GM18517 (cell line): ENCODE data around the gene ANO10.

Source experiments
- ATAC-seq: cut with Tn5 transposase; IDR thresholded peaks from one replicate; pipeline ENCODE4 v1.9.1; 2021; ENCODE audit warnings: mild to moderate bottlenecking, moderate library complexity; ENCODE audit not compliant: unreplicated experiment

The ANO10 gene

DNA sequence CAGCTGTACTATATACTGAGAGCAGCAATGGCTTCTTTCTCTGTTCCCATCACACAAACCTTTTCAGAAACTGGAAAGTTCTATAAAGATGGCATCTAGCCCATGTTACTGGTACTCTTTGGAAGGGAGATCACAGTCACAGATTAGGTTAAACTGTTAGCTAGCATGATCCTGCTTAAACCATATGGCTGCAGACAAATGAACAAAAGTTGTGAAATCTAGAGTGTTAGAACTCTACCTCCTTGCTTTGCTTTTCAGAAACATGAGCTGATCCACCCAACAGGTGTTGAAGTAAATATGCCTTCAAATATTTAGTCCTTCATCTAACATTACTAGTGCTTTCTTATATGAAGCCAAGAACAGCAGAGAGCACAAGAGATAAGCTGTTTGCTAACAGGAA, 232.9 kb downstream of the ANO10 start:
- no peak for ATAC-seq

DNA sequence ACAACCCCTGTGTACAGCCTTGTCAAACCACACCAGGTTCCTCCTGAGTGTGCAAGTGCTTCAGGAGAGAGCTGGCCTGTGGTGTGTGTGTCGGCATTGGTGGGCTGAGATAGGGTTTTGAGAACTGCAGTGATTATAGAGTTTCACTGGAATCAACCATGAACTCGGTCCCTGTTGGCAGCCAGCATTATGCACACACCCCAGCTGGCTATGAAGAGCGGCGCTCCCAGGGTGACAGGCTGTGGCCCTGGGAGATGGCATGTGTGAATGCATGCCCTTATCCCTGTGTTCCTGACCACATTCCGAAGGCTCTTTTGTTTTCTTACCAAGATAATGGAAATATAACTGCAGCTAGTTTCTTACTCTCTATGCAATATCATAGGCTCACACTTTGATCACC, 233.6 kb downstream of the ANO10 start:
- no peak for ATAC-seq

DNA sequence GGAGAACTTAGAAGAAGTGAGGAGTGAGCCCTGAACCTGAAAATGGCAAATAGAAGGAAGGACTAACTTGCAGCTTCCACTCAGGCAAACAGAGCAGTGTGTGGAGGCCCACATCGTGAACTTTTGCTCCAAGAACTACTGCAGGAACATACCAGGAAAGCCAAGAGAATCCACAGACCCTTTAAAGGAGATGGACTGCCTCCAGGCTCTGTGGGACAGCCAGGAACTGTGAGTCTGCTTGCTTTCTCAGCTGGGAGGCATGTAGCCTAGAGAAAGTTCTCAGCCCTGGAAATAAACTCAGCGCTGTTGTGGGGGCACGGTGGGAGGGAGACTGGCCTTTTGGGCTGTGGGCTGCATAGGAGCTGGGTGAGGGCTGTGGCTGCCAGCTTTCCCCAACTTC, 242.5 kb downstream of the ANO10 start:
- no peak for ATAC-seq

DNA sequence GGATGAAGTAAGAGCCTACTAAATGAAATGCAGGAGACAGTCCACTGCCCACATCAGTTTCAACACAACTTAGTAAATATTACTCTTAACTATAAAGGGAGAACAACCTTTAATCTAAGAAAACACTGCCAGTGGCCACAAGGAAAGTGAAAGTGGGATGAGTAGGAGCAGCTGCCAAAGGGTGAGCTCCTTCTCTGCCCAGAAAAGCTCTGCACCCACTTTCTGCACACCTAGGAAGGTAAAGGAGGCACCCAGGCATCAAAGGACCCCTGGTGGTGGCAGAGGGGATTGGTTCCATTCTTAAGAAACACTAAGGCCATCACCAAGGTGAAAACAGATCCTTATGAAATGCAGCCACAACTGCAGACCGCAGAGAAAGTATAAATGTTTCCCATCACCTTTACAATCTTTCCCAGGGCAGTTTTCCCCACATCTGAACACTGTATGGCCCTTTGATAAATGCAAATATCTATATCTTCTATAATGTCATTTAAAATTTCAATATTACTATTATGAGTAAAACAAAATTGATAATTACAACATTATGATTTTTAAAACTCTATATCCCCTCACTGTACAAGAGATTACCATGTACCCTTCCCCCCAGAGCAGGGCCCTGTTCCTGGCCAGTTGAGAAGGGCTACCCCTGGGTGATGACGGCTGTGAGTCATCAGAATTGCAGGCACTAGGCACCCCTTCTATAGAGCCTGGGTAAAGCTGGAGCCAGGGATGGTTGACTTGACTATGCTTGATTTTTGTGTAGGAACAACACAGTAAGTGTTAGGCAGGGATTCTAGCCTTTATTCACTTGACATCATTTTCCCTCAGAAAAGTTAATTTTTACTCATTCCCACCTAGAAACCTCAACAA, 243.5 kb downstream of the ANO10 start:
- no peak for ATAC-seq

DNA sequence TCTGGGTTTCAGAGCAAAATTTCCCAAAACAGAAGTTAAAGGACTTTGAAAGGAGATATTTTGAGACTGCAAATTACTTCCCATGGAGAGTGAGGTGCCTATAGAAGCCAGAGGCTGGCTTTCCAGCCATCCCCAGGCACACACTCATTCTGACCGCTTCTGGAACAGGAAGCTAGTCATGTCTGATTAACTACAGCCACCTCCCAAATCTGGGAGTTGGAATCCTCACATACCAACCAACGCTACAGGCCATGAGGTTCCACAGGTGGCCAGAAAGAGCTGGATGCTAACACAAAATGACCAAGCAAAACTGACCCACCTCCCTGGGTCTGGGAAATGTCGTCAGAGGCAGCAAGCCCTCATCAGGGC, 248.3 kb downstream of the ANO10 start:
- ATAC-seq = no peak

DNA sequence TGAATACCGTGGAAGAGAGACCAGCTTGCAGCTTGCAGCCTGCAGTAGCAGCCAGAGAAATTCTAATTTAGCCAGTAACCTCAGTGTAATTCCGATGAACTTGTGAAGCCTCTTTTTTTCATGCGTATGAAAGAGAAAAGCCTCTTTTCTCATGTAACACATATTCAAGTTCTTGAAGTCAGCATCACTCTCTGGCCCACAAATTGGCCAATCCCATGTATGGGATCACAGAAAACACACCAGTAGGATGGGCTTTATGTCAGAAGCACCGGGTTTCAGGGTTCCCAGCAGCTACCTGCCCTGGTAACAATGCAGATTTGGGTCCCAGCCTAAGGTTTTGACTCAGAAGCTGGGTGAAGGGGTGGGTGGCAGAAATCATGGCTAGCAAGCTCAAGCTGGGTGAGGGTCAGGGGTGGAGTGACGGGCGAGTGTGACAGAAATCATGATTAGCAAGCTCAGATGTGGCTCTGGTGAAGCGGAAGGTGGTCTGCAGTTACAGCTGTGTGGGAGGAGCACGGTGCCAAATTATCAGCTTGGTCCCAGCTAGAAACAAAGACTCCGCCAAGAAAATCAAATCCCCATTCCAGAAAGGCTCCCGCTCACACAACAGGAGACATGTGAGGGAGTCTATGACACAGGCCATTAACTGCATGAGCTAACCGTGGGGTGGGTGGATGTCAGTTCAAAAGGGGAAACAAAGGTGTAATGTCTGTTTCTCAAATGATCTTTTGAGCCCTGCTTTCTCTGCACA, 248.8 kb downstream of the ANO10 start:
- ATAC-seq = no peak

DNA sequence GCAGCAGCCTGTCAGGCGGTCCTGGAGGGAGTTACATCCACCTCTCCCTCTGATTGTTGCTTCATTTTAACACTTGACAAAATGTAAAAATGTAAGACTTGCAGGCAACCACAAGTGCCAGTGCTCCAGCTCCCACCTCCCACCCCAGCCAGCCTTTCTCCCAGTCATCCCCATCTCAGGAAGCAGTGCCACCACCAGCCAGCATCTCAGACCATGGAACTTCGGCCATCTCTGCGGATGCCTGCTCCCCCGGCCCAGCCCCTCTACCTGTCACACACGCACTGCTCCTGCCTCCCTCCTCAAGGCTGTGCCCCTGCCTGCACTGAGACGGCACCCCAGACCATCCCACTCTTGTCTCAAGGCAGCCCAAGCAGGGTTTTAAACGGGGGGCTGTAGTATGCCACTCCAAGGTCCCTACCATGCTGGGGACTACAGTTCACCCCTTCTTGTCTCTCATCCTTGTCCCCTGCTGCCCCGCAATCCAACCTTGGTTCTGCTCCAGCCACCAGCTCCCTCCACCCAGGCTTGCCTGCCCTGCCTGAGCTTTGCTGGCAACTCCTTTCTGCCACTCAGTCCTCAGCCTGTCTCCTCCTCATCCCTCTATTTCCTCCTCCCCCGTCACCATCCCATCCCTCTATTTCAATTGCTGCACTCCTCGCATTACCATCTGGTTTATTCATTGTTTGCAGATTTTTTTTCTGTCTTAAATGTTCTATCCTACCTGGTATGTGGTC, 249.6 kb downstream of the ANO10 start:
- no peak for ATAC-seq

DNA sequence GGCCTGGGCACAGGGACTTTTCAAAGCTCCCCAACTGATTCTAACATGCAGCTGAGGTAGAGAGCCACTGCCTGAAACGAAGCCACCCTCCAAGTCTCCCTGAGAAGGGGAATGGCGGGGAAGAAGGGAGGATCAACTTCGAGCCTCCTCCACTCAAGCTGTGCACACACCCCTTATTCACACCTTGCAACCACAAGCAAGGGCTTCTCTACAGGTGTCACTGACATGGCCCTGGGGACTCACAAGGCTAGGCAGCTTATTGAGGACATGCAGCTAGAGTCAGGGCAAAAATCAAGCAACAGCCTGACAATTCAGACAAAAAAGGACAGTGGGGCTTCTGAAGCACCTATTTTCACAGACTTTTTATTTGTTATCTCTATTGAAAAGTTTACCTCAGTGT, 250.3 kb downstream of the ANO10 start:
- no peak for ATAC-seq

DNA sequence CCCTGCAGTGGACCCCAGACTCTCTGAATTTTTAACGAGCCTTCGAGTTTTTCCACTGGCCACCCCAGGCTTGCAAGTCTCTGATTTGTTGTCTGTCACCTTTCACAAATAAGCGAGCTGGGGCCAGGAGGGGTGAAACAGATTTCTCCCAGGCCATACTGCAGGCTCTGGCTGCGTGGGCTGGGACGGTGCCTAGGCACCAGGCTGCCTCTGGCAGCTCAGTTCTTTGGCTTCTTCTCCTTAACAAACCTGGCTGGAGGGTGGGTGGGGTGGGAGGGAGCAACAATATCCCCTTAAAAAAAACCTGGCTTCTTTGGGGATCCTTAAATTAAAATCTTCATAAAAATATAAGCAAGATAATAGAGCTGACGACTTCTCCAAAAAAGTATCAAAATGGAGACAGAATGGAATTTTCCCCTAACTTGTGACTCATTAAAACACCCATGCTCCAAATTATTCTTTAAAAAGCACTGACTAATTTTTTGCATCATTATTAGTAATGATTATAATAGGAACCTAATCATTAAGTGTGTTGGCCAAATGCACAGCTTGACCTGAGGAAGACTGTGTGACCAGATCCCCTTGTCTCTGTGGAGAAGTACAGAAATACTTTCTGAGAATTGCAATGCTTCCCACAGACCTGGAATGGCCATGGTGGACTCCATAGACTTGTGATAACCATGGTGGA, 251.4 kb downstream of the ANO10 start:
- ATAC-seq = no peak

DNA sequence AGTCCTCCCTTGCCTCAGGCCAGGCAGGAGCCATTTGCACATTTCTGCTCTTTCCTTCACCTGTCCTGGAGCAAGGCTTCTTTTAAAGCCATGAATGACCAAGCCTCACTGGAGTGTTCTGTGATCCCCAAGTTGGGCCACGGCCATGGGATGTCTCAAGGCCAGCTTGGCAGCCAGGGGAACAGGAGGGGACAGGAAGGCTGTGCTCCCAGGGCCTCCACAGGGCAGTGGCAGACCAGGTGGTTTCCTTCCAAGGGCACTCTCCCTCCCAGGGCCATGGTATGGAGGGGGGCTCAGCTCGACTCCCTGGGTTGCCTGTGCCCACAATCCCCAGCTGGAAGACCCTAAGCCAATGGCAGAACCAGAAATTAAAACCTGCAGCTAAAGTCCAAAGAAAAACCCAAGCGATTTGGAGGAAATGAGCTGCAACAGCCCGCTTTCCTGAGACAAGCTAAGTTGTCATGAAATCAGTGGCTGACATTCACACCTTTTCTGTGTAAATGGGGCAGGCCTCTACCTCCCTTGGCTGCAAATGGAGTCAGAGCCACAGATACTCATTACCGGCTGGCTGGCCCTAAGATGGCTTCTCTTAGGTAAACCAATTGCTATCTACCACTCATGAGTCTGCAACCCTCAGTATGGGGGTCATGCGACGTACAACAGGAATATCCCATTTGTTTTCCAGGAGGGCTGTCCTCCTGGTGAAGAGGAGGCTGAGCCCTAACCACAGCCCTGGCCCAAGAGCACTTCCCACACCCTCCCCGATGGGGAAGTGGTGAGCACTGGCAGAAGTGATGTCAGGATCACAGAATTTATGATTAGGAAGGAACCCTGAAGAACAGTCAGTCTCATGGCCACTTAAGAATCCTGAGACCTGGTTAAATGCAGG, 252.2 kb downstream of the ANO10 start:
- ATAC-seq = no peak

DNA sequence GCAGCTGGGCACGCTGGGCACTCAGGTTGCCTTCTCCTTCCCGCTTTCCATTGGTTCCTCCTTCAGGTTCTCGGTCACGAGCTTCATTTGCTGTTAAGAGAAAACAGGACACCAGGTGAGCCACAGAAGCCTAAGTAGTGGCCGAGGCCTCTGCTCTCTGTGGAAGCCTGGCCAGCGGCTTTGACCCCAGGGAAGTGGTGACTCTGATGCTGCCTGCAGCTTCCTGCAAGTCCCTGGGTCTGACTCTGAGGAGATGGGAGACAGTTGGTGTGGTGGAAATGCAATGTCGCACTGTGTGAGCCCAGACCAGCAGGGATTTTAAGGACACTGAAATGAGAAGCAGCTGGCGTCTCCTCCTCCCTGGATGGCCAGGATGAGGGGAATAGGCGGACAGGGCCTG, 254.9 kb downstream of the ANO10 start:
- no peak for ATAC-seq

DNA sequence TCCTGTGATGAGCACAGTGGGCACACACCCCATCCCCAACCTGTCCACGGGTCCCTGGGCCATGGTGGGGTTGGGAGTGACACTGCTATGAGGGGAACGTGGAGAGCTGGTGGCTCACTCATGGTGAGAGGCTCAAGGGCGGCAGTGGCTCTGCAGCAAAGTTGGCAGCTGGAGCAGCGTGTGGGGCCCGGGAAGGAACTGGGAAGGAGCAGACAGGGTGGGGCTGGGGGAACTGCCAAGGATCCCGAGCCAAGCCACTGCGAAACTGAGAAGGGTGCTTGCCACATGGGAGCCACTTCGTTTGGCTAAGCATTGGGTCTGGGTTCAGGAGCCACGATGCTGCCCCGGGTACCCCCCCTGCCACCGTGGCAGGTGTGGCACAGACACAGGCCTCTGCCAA, 255.3 kb downstream of the ANO10 start:
- no peak for ATAC-seq

DNA sequence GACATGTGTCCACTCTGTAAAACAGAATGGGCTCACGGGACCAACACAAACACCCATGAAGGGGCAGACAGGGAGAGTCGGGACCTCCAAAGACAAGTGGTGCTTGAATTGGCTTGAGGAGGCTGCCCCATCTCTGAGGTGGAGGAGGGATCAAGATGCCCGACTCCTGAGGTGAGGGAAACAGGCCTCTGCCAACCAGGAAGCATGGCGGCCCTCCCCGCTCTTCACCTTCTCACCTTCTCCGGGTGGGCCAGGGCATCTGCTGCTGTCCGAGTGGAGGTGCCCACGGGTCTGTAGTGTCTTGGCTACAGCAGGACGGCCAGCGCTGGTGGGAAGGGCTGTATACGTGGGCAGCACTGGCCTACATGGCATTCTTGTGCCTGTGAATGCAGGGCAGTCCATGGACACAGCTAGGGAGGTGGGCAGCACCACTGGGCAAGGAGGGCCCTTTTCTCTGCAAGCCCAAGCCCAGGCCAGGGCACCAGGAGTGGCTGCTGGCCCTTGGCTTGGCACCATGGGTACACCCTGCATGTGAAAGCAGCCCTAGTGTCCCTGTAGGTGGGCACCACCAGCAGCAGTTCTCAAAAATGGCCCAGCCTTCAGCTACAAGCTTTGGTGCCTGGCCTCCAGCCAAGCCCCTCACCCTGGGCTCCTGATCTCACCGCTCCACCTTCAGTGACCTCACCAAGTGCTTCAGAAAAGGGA, 256.1 kb downstream of the ANO10 start:
- ATAC-seq = no peak

DNA sequence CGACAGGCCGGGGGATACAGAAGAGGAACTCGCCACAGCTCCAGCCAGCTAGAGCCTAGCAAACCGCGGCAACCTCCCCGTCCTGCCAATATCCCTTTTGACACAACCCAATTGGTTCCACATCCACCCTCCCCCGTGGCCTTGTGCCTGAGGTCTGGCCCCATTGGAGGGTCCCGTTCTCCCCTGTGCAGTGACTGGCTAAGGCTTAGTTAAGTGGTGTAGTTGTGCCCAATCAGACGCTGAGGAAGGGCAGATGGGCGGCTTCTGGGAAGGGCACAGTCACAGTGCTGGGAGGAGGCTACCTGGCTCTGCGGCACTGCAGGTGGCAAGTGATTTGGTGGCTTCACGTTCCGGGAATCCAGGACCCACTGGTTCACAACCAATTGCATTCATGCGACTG, 256.9 kb downstream of the ANO10 start:
- ATAC-seq = no peak

DNA sequence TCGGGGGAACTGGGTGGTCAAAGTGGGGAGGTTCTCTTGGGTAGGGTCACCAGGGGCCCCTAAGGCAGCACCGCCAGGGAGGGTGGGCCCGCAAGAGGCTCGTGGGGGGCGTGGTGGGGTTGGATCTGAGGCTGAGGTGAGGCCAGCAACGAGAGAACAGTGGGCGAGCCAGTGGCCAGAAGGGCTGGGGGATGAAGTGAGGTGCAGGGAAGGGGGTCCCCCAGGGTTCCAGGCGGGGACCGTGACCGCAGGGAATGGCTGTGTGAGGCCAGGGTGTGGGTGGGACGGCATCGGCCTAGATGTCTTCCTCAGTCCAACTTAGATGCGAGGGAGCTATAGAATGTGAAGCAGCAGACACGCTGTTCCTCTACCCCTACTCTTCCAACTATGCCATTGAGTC, 257.3 kb downstream of the ANO10 start:
- no peak for ATAC-seq

DNA sequence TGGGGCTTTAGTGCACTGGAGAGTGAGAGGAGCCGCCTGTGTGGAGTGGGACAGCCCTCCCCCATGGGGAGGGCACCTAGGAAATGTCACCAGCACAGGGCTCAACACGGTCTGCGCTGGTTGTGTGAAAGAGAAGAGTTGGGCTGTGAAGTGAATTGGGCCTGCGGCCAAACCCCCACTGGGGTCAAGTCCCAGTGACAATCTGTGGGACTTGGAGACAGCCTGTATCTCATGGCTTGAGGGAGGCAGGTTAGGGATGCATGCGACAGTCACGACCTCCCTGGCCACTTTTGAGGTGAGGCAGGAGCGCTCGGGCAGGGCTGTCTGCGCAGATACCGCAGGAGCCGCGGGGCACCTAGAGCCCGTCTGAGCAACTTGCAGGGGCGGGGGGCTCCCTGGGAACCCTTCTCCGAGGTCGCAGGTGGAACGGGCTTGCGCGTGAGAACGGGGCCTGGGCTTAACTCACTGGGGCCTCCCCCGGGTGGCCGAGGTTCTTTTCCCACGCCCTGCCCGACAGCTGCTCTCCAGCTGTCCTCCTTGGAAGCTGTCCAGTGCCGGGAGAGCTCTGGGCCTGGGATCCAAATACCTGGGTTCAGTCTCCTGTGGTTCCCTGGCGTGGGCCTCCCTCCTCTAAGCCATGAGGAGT, 258.1 kb downstream of the ANO10 start:
- ATAC-seq = no peak

DNA sequence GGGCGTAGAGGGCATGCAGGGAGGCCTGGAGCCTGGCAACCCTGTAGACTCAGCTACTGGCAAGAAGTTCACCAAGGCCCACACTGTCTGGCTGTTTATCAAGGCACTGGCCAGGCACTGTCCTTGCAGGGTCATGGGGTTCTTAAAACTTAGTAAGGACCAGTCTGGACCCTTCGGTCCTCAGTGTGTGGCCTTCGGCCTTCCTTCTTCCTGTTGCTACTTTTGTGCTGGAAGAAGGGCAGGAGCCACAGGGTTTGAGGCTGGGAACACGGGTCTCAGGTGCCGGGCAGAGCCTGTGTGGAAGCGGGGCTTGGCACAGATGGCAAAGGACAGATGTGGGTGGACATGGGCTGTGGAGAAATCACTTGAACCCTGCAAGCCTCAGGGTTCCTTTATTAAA, 258.9 kb downstream of the ANO10 start:
- no peak for ATAC-seq

DNA sequence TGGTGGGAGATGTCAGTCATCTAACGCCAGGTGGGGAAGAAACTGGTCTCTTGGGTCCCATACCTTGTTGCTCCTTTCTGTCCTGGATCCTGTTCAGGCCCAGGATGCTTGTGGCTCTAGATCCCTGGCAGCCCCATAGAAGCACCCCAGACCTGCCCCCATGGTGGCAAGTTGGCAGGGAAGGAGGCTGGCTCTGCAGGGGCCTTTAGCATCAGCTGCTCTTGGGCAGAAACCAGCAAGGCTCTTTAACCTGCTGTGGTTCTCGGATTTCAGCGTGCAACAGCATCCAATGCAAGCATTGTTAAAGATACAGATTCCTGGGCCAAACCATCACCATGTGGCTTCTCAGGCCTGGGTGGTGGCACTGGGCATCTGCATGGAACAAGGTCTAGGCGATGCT, 259.6 kb downstream of the ANO10 start:
- no peak for ATAC-seq

DNA sequence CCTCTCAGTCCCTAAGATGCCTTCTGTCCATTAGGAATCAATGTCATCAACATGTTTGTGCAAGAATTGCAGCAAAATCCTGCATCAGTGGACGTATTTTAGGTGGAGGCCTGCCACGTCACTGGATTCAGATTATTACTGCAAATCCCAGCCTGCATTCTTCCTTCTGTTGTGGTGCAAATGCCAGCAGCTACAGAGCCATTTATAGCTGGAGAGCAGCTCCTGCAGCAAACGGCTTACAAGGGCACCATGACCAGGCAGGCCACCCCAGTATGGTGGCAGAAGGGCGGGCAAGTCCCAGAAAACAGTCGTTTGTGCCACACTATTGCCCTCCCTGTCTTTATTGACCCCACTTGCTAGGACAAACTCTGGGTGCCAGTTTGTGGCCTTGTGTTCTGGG, 260.7 kb downstream of the ANO10 start:
- no peak for ATAC-seq
